ENCODE data around the gene TAS2R41.

The TAS2R41 gene, protein sequence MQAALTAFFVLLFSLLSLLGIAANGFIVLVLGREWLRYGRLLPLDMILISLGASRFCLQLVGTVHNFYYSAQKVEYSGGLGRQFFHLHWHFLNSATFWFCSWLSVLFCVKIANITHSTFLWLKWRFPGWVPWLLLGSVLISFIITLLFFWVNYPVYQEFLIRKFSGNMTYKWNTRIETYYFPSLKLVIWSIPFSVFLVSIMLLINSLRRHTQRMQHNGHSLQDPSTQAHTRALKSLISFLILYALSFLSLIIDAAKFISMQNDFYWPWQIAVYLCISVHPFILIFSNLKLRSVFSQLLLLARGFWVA

DNA sequence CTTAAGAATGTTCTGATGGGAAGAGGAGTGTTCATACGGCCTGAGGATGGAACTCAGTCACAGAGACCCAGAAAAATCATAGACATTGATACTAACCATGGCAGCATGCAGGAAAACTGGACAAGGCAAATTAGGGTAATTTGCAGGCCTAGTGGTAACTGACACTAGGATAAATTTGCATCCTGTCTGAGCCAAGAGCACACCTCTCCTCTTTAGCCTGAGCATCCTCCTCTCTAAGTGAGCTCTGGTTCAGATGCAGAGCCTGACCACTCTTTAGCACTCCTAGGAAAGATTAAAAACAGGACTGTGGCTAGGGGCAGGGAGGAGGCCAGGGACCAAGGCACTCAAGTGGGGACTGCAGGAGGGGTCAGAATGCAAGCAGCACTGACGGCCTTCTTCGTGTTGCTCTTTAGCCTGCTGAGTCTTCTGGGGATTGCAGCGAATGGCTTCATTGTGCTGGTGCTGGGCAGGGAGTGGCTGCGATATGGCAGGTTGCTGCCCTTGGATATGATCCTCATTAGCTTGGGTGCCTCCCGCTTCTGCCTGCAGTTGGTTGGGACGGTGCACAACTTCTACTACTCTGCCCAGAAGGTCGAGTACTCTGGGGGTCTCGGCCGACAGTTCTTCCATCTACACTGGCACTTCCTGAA lies at the start of gene TAS2R41:
TSS of gene TAS2R41 (plus strand) at position 373 of the 650 bp plus-strand sequence. CDS start at position 373, 0 bp downstream.
- no peak for DNase-seq (ENCODE audit: extremely low read depth, low read depth)
- TF ChIP-seq, protein P1, sequence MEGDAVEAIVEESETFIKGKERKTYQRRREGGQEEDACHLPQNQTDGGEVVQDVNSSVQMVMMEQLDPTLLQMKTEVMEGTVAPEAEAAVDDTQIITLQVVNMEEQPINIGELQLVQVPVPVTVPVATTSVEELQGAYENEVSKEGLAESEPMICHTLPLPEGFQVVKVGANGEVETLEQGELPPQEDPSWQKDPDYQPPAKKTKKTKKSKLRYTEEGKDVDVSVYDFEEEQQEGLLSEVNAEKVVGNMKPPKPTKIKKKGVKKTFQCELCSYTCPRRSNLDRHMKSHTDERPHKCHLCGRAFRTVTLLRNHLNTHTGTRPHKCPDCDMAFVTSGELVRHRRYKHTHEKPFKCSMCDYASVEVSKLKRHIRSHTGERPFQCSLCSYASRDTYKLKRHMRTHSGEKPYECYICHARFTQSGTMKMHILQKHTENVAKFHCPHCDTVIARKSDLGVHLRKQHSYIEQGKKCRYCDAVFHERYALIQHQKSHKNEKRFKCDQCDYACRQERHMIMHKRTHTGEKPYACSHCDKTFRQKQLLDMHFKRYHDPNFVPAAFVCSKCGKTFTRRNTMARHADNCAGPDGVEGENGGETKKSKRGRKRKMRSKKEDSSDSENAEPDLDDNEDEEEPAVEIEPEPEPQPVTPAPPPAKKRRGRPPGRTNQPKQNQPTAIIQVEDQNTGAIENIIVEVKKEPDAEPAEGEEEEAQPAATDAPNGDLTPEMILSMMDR (IDR thresholded peaks at IDR 0.05; ENCODE audit: low read depth, low read length, missing control alignments) = no peak
- H3K4me3 ChIP-seq (replicated peaks; ENCODE audit: low read depth, low read length) = no peak within 1 kb of the TSS

GRCh38 chr7:143429770-143430698 lies 47.6 kb upstream of the TAS2R41 start:
- H3K4me3 ChIP-seq (replicated peaks; ENCODE audit: low read depth, low read length) = no peak overlapping the region
- TF ChIP-seq, protein P1 (IDR thresholded peaks at IDR 0.05; ENCODE audit: low read depth, low read length, missing control alignments) = no peak
- DNase-seq (ENCODE audit: extremely low read depth, low read depth) = no peak

GRCh38 chr7:143431109-143431508 lies 46.6 kb upstream of the TAS2R41 start:
- DNase-seq (ENCODE audit: extremely low read depth, low read depth) = no peak
- no peak overlapping the region for H3K4me3 ChIP-seq (replicated peaks; ENCODE audit: low read depth, low read length)
- TF ChIP-seq, protein P1 (IDR thresholded peaks at IDR 0.05; ENCODE audit: low read depth, low read length, missing control alignments) = no peak

- no peak for DNase-seq (ENCODE audit: extremely low read depth, low read depth)
- no peak overlapping the region for H3K4me3 ChIP-seq (replicated peaks; ENCODE audit: low read depth, low read length)
- TF ChIP-seq, protein P1 (IDR thresholded peaks at IDR 0.05; ENCODE audit: low read depth, low read length, missing control alignments) = no peak
These were observed 43.9 kb upstream of the TAS2R41 start for GRCh38 chr7:143433759-143434158.

- no peak overlapping the region for H3K4me3 ChIP-seq (replicated peaks; ENCODE audit: low read depth, low read length)
- TF ChIP-seq, protein P1 (IDR thresholded peaks at IDR 0.05; ENCODE audit: low read depth, low read length, missing control alignments) = no peak
- DNase-seq (ENCODE audit: extremely low read depth, low read depth) = no peak
These were observed 43.0 kb upstream of the TAS2R41 start for GRCh38 chr7:143434660-143435059.

- no peak for DNase-seq (ENCODE audit: extremely low read depth, low read depth)
- TF ChIP-seq, protein P1 (IDR thresholded peaks at IDR 0.05; ENCODE audit: low read depth, low read length, missing control alignments) = no peak
- no peak overlapping the region for H3K4me3 ChIP-seq (replicated peaks; ENCODE audit: low read depth, low read length)
These were observed 42.4 kb upstream of the TAS2R41 start for GRCh38 chr7:143435266-143435665.
